Gastroesophageal sphincter (tissue), 3 donors: ENCODE data around the gene TAF4.

Experiments used
- POLR2A ChIP-seq, 2 donors: fragments of 450-650 bp; IDR thresholded peaks; one replicate each; pipeline ENCODE4 v1.6.1; 2017; ENCODE audit warnings: antibody characterized with exemption in 2 of 2, mild to moderate bottlenecking in 2 of 2, moderate library complexity in 1 of 2
- POLR2AphosphoS5 ChIP-seq: sonication (generic); formaldehyde crosslinking; IDR thresholded peaks from one replicate; pipeline ENCODE4 v1.6.1; 2017; ENCODE audit warnings: antibody characterized with exemption
- TF ChIP-seq, protein P1 (sequence below), 4 experiments: fragments of 200-600 bp in 2 of 4; fragments of 450-650 bp in 2 of 4; sonication (generic) in 1 of 4; IDR thresholded peaks; one replicate each; pipeline ENCODE4 v1.5.1; 2017 to 2019; ENCODE audit warnings: antibody characterized with exemption in 4 of 4, mild to moderate bottlenecking in 2 of 4, moderate library complexity in 2 of 4

GRCh38 chr20:62010551-62011402 lies 54.9 kb downstream of the TAF4 start:
- TF ChIP-seq, protein P1, sequence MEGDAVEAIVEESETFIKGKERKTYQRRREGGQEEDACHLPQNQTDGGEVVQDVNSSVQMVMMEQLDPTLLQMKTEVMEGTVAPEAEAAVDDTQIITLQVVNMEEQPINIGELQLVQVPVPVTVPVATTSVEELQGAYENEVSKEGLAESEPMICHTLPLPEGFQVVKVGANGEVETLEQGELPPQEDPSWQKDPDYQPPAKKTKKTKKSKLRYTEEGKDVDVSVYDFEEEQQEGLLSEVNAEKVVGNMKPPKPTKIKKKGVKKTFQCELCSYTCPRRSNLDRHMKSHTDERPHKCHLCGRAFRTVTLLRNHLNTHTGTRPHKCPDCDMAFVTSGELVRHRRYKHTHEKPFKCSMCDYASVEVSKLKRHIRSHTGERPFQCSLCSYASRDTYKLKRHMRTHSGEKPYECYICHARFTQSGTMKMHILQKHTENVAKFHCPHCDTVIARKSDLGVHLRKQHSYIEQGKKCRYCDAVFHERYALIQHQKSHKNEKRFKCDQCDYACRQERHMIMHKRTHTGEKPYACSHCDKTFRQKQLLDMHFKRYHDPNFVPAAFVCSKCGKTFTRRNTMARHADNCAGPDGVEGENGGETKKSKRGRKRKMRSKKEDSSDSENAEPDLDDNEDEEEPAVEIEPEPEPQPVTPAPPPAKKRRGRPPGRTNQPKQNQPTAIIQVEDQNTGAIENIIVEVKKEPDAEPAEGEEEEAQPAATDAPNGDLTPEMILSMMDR (IDR thresholded peaks at IDR 0.05): peak in 3 of 4 experiments; percentile 62 to 69 (median 69)
- no peak for TF ChIP-seq POLR2A (IDR thresholded peaks at IDR 0.05)
- TF ChIP-seq POLR2AphosphoS5: no peak
